Neural cell (in vitro differentiated cells): ENCODE data around the gene OVCA2.

Source experiments
- EP300 ChIP-seq: fragments of 450-650 bp; conservative IDR thresholded peaks from 2 replicates; pipeline ENCODE4 v1.6.1; 2014; ENCODE audit warnings: antibody characterized with exemption, mild to moderate bottlenecking, moderate library complexity; ENCODE audit not compliant: poor library complexity, severe bottlenecking
- EZH2 ChIP-seq: fragments of 200-600, 300-800 bp; shearing (Covaris generic), sonication (generic); IDR thresholded peaks from 2 replicates; pipeline ENCODE4 v1.6.1; 2014; ENCODE audit warnings: antibody characterized with exemption, low read length, borderline replicate concordance, mild to moderate bottlenecking; ENCODE audit not compliant: insufficient read depth, poor library complexity, severe bottlenecking
- MXI1 ChIP-seq: fragments of 450-650 bp; conservative IDR thresholded peaks from 2 replicates; pipeline ENCODE4 v1.6.1; 2014; ENCODE audit warnings: antibody characterized with exemption, mild to moderate bottlenecking; ENCODE audit not compliant: poor library complexity, severe bottlenecking
- POLR2AphosphoS5 ChIP-seq: IDR thresholded peaks from 2 replicates; pipeline ENCODE4 v1.6.1; 2012
- RAD21 ChIP-seq: fragments of 450-650 bp; conservative IDR thresholded peaks from 2 replicates; pipeline ENCODE4 v1.6.1; 2014; ENCODE audit warnings: antibody characterized with exemption, mild to moderate bottlenecking, moderate library complexity
- SMC3 ChIP-seq: fragments of 450-650 bp; conservative IDR thresholded peaks from 2 replicates; pipeline ENCODE4 v1.6.1; 2014; ENCODE audit warnings: antibody characterized with exemption, mild to moderate bottlenecking, moderate library complexity; ENCODE audit not compliant: poor library complexity
- TF ChIP-seq, protein P1 (sequence below): IDR thresholded peaks from 2 replicates; pipeline ENCODE4 v1.6.1; 2012; ENCODE audit warnings: borderline replicate concordance
- TF ChIP-seq, protein P2 (sequence below): fragments of 450-650 bp; IDR thresholded peaks from 2 replicates; pipeline ENCODE4 v1.5.1; 2014; ENCODE audit warnings: antibody characterized with exemption, mild to moderate bottlenecking, moderate library complexity; ENCODE audit not compliant: poor library complexity, severe bottlenecking

DNA sequence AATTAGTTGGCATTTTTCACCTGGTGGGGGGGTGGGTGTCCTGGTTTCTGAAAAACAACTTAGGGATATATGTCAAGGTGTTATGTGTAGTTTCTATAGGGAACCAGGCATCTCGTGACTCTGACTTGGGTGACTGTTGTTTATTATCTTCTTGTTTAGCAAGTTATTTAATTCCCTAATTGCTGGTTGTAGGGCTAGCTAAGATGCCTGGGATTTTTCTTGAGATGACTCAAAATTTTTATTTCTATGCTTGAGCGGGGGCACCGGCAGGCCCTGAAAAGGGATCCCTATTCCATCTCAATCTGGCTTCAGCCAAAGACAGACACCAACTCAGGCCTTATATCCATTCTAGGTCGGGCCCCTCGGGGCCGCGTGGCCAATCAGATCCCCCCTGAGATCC is 8.7 kb upstream of the OVCA2 start:
- TF ChIP-seq EP300 (no peak), EZH2 (no peak), POLR2AphosphoS5 (no peak), MXI1 (no peak), RAD21 (no peak), SMC3 (no peak)
- TF ChIP-seq, protein P1, sequence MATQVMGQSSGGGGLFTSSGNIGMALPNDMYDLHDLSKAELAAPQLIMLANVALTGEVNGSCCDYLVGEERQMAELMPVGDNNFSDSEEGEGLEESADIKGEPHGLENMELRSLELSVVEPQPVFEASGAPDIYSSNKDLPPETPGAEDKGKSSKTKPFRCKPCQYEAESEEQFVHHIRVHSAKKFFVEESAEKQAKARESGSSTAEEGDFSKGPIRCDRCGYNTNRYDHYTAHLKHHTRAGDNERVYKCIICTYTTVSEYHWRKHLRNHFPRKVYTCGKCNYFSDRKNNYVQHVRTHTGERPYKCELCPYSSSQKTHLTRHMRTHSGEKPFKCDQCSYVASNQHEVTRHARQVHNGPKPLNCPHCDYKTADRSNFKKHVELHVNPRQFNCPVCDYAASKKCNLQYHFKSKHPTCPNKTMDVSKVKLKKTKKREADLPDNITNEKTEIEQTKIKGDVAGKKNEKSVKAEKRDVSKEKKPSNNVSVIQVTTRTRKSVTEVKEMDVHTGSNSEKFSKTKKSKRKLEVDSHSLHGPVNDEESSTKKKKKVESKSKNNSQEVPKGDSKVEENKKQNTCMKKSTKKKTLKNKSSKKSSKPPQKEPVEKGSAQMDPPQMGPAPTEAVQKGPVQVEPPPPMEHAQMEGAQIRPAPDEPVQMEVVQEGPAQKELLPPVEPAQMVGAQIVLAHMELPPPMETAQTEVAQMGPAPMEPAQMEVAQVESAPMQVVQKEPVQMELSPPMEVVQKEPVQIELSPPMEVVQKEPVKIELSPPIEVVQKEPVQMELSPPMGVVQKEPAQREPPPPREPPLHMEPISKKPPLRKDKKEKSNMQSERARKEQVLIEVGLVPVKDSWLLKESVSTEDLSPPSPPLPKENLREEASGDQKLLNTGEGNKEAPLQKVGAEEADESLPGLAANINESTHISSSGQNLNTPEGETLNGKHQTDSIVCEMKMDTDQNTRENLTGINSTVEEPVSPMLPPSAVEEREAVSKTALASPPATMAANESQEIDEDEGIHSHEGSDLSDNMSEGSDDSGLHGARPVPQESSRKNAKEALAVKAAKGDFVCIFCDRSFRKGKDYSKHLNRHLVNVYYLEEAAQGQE: no peak
- TF ChIP-seq, protein P2, sequence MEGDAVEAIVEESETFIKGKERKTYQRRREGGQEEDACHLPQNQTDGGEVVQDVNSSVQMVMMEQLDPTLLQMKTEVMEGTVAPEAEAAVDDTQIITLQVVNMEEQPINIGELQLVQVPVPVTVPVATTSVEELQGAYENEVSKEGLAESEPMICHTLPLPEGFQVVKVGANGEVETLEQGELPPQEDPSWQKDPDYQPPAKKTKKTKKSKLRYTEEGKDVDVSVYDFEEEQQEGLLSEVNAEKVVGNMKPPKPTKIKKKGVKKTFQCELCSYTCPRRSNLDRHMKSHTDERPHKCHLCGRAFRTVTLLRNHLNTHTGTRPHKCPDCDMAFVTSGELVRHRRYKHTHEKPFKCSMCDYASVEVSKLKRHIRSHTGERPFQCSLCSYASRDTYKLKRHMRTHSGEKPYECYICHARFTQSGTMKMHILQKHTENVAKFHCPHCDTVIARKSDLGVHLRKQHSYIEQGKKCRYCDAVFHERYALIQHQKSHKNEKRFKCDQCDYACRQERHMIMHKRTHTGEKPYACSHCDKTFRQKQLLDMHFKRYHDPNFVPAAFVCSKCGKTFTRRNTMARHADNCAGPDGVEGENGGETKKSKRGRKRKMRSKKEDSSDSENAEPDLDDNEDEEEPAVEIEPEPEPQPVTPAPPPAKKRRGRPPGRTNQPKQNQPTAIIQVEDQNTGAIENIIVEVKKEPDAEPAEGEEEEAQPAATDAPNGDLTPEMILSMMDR: no peak
